Measurements from ENCODE around the gene BCORL1.

Gene BCORL1

GRCh38 chrX:129955682-129956081, 26.8 kb upstream of the BCORL1 start:
- Histone ChIP-seq H3K9me3 (replicated peaks in 1 of 2; ENCODE audit: control insufficient read depth in 2 of 2, insufficient read depth in 1 of 2, low read depth in 1 of 2, low read length in 2 of 2) (no peaks in the 10 kb centered on the region), H3K36me3 (replicated peaks in 1 of 2; ENCODE audit: control insufficient read depth in 2 of 2, insufficient read depth in 2 of 2, low read length in 2 of 2) (no peaks in the 10 kb centered on the region), H4K8ac (ENCODE audit: low read depth, low read length) (no peak overlapping the region), H3K27ac (replicated peaks; ENCODE audit: low read length) (no peak overlapping the region), H4K91ac (ENCODE audit: low read depth, low read length, poor library complexity) (no peak overlapping the region), H2AK5ac (ENCODE audit: low read depth, low read length) (no peak overlapping the region), H3K18ac (ENCODE audit: low read length) (no peak overlapping the region), H3K27me3 (ENCODE audit: control insufficient read depth in 3 of 3, insufficient read depth in 3 of 3, low read depth in 1 of 3, low read length in 3 of 3) (peaks cover 0 to 30% (median 20%) of the 10 kb centered on the region in 3 experiments), H3K9ac (ENCODE audit: low read depth, low read length, poor library complexity) (no peak overlapping the region), H2BK12ac (ENCODE audit: low read length) (no peak overlapping the region), H3K79me1 (ENCODE audit: low read depth, low read length) (no peaks in the 10 kb centered on the region), H3K4me1 (ENCODE audit: control insufficient read depth in 2 of 2, insufficient read depth in 1 of 2, low read depth in 1 of 2, low read length in 2 of 2) (peaks cover 3 to 23% of the 10 kb centered on the region in 2 donors), H3K4me2 (ENCODE audit: insufficient read depth, low read length, poor library complexity, severe bottlenecking) (no peak overlapping the region), H2AFZ (ENCODE audit: low read length) (no peak overlapping the region), H3K14ac (ENCODE audit: low read length) (no peak overlapping the region), H2BK5ac (ENCODE audit: low read length) (no peak overlapping the region), H3K4ac (ENCODE audit: low read length) (no peak overlapping the region), H3K23ac (ENCODE audit: low read depth, low read length, poor library complexity) (no peak overlapping the region), H2BK15ac (ENCODE audit: low read length) (no peak overlapping the region), H2BK120ac (ENCODE audit: low read depth, low read length) (no peak overlapping the region), H3K4me3 (ENCODE audit: low read length in 2 of 2) (no peak overlapping the region)
- no peak for DNase-seq (ENCODE audit: low spot score)
- no CpG with 5 or more reads among the region's 3 CpGs for WGBS, 2 donors (ENCODE audit: extremely low coverage in 2 of 2, insufficient read length in 2 of 2, insufficient replicate concordance in 1 of 2)

DNA sequence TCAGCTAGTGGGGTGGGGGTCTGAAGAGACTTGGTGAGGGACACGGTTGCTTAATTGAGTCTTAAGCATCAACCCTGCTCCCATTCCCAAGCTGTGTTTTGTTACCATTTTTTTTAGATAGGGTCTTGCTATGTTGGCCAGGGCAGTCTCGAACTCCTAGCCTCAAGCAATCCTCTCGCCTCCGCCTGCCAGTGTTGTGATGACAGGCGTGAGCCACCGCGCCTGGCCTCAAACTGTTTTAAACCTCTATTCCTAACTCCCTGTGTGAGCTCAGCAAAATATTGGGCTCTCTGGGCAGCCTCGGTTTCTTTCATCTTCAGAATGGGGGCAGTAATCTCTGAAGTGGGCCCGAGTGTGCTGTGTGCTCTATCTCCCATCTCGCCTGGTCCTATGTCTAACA, 26.3 kb upstream of the BCORL1 start:
- Histone ChIP-seq H3K18ac (ENCODE audit: low read length) (no peak overlapping the region), H3K27me3 (ENCODE audit: control insufficient read depth in 3 of 3, insufficient read depth in 3 of 3, low read depth in 1 of 3, low read length in 3 of 3) (peaks cover 0 to 30% (median 20%) of the 10 kb centered on the region in 3 experiments), H4K91ac (ENCODE audit: low read depth, low read length, poor library complexity) (no peak overlapping the region), H2BK15ac (ENCODE audit: low read length) (no peak overlapping the region), H2BK5ac (ENCODE audit: low read length) (no peak overlapping the region), H3K79me1 (ENCODE audit: low read depth, low read length) (no peaks in the 10 kb centered on the region), H3K4ac (ENCODE audit: low read length) (no peak overlapping the region), H3K14ac (ENCODE audit: low read length) (no peak overlapping the region), H4K8ac (ENCODE audit: low read depth, low read length) (no peak overlapping the region), H2BK120ac (ENCODE audit: low read depth, low read length) (no peak overlapping the region), H3K4me2 (ENCODE audit: insufficient read depth, low read length, poor library complexity, severe bottlenecking) (no peak overlapping the region), H3K9ac (ENCODE audit: low read depth, low read length, poor library complexity) (no peak overlapping the region), H2AK5ac (ENCODE audit: low read depth, low read length) (no peak overlapping the region), H3K9me3 (replicated peaks in 1 of 2; ENCODE audit: control insufficient read depth in 2 of 2, insufficient read depth in 1 of 2, low read depth in 1 of 2, low read length in 2 of 2) (no peaks in the 10 kb centered on the region), H3K4me1 (ENCODE audit: control insufficient read depth in 2 of 2, insufficient read depth in 1 of 2, low read depth in 1 of 2, low read length in 2 of 2) (peaks cover 3 to 23% of the 10 kb centered on the region in 2 donors), H3K27ac (replicated peaks; ENCODE audit: low read length) (no peak overlapping the region), H3K23ac (ENCODE audit: low read depth, low read length, poor library complexity) (no peak overlapping the region), H3K4me3 (ENCODE audit: low read length in 2 of 2) (peak overlapping the region in 1 of 2 donors; percentile 47), H2BK12ac (ENCODE audit: low read length) (no peak overlapping the region), H3K36me3 (replicated peaks in 1 of 2; ENCODE audit: control insufficient read depth in 2 of 2, insufficient read depth in 2 of 2, low read length in 2 of 2) (no peaks in the 10 kb centered on the region), H2AFZ (ENCODE audit: low read length) (peak overlapping the region; percentile 89)
- no peak for DNase-seq (ENCODE audit: low spot score)
- WGBS, 2 donors (ENCODE audit: extremely low coverage in 2 of 2, insufficient read length in 2 of 2, insufficient replicate concordance in 1 of 2) = no CpG with 5 or more reads among the region's 10 CpGs

DNA sequence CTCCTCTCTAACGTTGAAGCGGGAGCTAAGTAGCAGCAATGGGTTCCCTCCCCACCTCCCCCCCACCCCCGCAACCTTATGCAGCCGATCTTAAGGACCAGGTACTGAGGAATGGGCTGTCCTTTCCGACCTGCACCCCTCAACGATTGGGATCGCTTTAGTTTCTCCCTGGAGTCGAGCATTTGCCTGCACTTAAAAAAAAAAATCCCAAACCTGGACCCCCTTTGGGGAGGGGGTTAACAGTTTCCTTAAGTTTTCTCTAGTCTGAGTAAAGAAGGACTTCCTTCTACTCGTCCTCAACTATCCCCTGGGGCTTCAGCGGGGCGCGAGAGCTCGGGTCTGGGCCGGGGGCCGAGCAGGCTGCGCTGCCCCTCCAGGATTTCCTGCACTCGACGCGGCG, 25.7 kb upstream of the BCORL1 start:
- H3K23ac ChIP-seq (ENCODE audit: low read depth, low read length, poor library complexity) = no peak overlapping the region
- H3K18ac ChIP-seq (ENCODE audit: low read length) = peak overlapping the region; percentile 93
- H3K4me1 ChIP-seq (ENCODE audit: control insufficient read depth in 2 of 2, insufficient read depth in 1 of 2, low read depth in 1 of 2, low read length in 2 of 2) = peaks cover 3 to 26% of the 10 kb centered on the region in 2 donors
- H2BK5ac ChIP-seq (ENCODE audit: low read length) = no peak overlapping the region
- H2BK15ac ChIP-seq (ENCODE audit: low read length) = no peak overlapping the region
- WGBS, 2 donors (ENCODE audit: extremely low coverage in 2 of 2, insufficient read length in 2 of 2, insufficient replicate concordance in 1 of 2) = no CpG with 5 or more reads among the region's 20 CpGs
- no peak overlapping the region for H2BK120ac ChIP-seq (ENCODE audit: low read depth, low read length)
- H2BK12ac ChIP-seq (ENCODE audit: low read length) = no peak overlapping the region
- H3K9ac ChIP-seq (ENCODE audit: low read depth, low read length, poor library complexity) = no peak overlapping the region
- no peak overlapping the region for H3K14ac ChIP-seq (ENCODE audit: low read length)
- no peak overlapping the region for H2AK5ac ChIP-seq (ENCODE audit: low read depth, low read length)
- no peak for DNase-seq (ENCODE audit: low spot score)
- H3K9me3 ChIP-seq (replicated peaks in 1 of 2; ENCODE audit: control insufficient read depth in 2 of 2, insufficient read depth in 1 of 2, low read depth in 1 of 2, low read length in 2 of 2) = no peaks in the 10 kb centered on the region
- no peak overlapping the region for H3K4ac ChIP-seq (ENCODE audit: low read length)
- peaks cover 0 to 30% (median 20%) of the 10 kb centered on the region in 3 experiments for H3K27me3 ChIP-seq (ENCODE audit: control insufficient read depth in 3 of 3, insufficient read depth in 3 of 3, low read depth in 1 of 3, low read length in 3 of 3)
- H3K36me3 ChIP-seq (replicated peaks in 1 of 2; ENCODE audit: control insufficient read depth in 2 of 2, insufficient read depth in 2 of 2, low read length in 2 of 2) = no peaks in the 10 kb centered on the region
- no peak overlapping the region for H4K8ac ChIP-seq (ENCODE audit: low read depth, low read length)
- peak overlapping the region; percentile 89 for H2AFZ ChIP-seq (ENCODE audit: low read length)
- H3K4me2 ChIP-seq (ENCODE audit: insufficient read depth, low read length, poor library complexity, severe bottlenecking) = peak overlapping the region; percentile 49
- H3K27ac ChIP-seq (replicated peaks; ENCODE audit: low read length) = no peak overlapping the region
- no peak overlapping the region for H4K91ac ChIP-seq (ENCODE audit: low read depth, low read length, poor library complexity)
- peak overlapping the region; percentile 47 to 68 for H3K4me3 ChIP-seq (ENCODE audit: low read length in 2 of 2)
- H3K79me1 ChIP-seq (ENCODE audit: low read depth, low read length) = no peaks in the 10 kb centered on the region

DNA sequence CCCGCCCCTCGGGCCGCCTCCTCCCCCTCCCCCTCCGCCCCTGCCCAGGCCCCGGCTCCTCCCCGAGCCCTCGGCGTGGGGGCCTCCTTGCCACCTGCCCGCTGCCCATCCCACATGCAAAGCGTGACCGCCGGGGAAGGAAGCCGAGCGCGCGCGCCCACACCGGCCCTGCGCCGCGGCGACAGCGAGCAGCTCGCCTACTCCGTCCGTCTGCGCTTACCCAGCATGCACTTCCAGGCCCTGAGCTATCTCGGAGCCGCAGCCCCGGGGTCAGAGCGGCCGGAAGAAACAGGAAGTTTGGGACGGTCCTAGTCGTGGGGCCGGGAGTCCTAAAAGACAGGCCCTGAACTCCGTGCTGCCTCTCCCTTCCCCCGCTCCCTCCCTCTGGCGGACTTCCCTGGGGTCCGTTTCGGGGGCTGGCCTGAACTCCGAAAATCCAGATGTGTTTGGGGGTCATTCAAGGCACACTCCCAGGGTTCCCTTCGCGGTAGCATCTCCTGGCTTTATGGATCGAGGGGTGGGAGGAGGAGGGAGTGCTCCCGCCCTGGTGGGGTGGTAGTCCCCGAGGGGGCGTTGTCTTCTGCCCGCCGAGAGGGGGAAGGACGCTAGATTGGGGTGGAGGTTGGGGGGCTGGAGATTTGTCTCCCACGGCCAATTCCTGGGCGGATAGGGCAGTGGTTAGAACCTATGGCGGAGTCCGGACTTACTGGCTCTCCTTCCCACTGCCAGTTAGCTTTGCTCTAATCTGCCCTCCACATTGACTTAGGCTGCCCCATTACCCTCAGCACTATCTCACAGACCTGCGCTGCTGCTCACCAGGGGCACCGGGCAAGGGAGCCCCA, 25.0 kb upstream of the BCORL1 start:
- H3K27ac ChIP-seq (replicated peaks; ENCODE audit: low read length) = no peak overlapping the region

More for the DNA sequence above, 25.0 kb upstream of the BCORL1 start:
- no peaks in the 10 kb centered on the region for H3K36me3 ChIP-seq (replicated peaks in 1 of 2; ENCODE audit: control insufficient read depth in 2 of 2, insufficient read depth in 2 of 2, low read length in 2 of 2)
- H4K91ac ChIP-seq (ENCODE audit: low read depth, low read length, poor library complexity) = no peak overlapping the region
- H3K79me1 ChIP-seq (ENCODE audit: low read depth, low read length) = no peaks in the 10 kb centered on the region
- H2AK5ac ChIP-seq (ENCODE audit: low read depth, low read length) = no peak overlapping the region
- WGBS, 2 donors (ENCODE audit: extremely low coverage in 2 of 2, insufficient read length in 2 of 2, insufficient replicate concordance in 1 of 2) = no CpG with 5 or more reads among the region's 56 CpGs
- no peak for DNase-seq (ENCODE audit: low spot score)
- peak overlapping the region; percentile 89 for H2AFZ ChIP-seq (ENCODE audit: low read length)
- no peak overlapping the region for H4K8ac ChIP-seq (ENCODE audit: low read depth, low read length)
- peak overlapping the region; percentile 56 for H3K4me2 ChIP-seq (ENCODE audit: insufficient read depth, low read length, poor library complexity, severe bottlenecking)
- H3K9ac ChIP-seq (ENCODE audit: low read depth, low read length, poor library complexity) = peak overlapping the region; percentile 77
- H2BK120ac ChIP-seq (ENCODE audit: low read depth, low read length) = no peak overlapping the region
- no peak overlapping the region for H2BK15ac ChIP-seq (ENCODE audit: low read length)
- peak overlapping the region; percentile 47 to 70 for H3K4me3 ChIP-seq (ENCODE audit: low read length in 2 of 2)
- no peak overlapping the region for H3K4ac ChIP-seq (ENCODE audit: low read length)
- no peak overlapping the region for H2BK12ac ChIP-seq (ENCODE audit: low read length)
- no peaks in the 10 kb centered on the region for H3K9me3 ChIP-seq (replicated peaks in 1 of 2; ENCODE audit: control insufficient read depth in 2 of 2, insufficient read depth in 1 of 2, low read depth in 1 of 2, low read length in 2 of 2)
- H2BK5ac ChIP-seq (ENCODE audit: low read length) = peak overlapping the region; percentile 35
- no peak overlapping the region for H3K14ac ChIP-seq (ENCODE audit: low read length)
- peak overlapping the region; percentile 64 for H3K18ac ChIP-seq (ENCODE audit: low read length)
- H3K27me3 ChIP-seq (ENCODE audit: control insufficient read depth in 3 of 3, insufficient read depth in 3 of 3, low read depth in 1 of 3, low read length in 3 of 3) = peaks cover 0 to 30% (median 20%) of the 10 kb centered on the region in 3 experiments
- no peak overlapping the region for H3K23ac ChIP-seq (ENCODE audit: low read depth, low read length, poor library complexity)
- peaks cover under 1 to 25% of the 10 kb centered on the region in 2 donors for H3K4me1 ChIP-seq (ENCODE audit: control insufficient read depth in 2 of 2, insufficient read depth in 1 of 2, low read depth in 1 of 2, low read length in 2 of 2)

Measured in neuronal stem cell (in vitro differentiated cells).